Mucosa of rectum (tissue), 2 donors: ENCODE data around the gene MPDZ.

ENCODE experiments used
- H3K27ac ChIP-seq, 2 donors: one replicate each; pipeline ENCODE4 v1.7.0; 2013; ENCODE audit warnings: inconsistent platforms in 2 of 2, low read depth in 2 of 2, low read length in 2 of 2
- H3K27me3 ChIP-seq, 2 donors: one replicate each; pipeline ENCODE4 v1.7.0; 2013; ENCODE audit warnings: low read length in 2 of 2; ENCODE audit not compliant: control insufficient read depth in 2 of 2, insufficient read depth in 2 of 2
- H3K36me3 ChIP-seq, 2 donors: one replicate each; pipeline ENCODE4 v1.7.0; 2013; ENCODE audit warnings: low read length in 2 of 2; ENCODE audit not compliant: control insufficient read depth in 2 of 2, insufficient read depth in 2 of 2
- H3K4me1 ChIP-seq, 2 donors: one replicate each; pipeline ENCODE4 v1.7.0; 2013; ENCODE audit warnings: low read length in 2 of 2, mild to moderate bottlenecking in 1 of 2; ENCODE audit not compliant: control insufficient read depth in 2 of 2, insufficient read depth in 2 of 2
- H3K4me3 ChIP-seq, 2 donors: one replicate each; pipeline ENCODE4 v1.7.0; 2013; ENCODE audit warnings: low read length in 2 of 2
- H3K9ac ChIP-seq, 2 donors: one replicate each; pipeline ENCODE4 v1.7.0; 2013; ENCODE audit warnings: low read length in 2 of 2, low read depth in 1 of 2, mild to moderate bottlenecking in 1 of 2
- H3K9me3 ChIP-seq, 2 donors: one replicate each; pipeline ENCODE4 v1.7.0; 2013; ENCODE audit warnings: low read length in 2 of 2; ENCODE audit not compliant: control insufficient read depth in 2 of 2
- donor health status: healthy.
- donor health status: Normal muscosa, but diverticular disease.

Gene MPDZ

GRCh38 chr9:13266167-13266566, 13.3 kb downstream of the MPDZ start:
- H3K27me3 ChIP-seq = no peaks in the 10 kb centered on the region
- H3K4me3 ChIP-seq = no peak overlapping the region
- H3K36me3 ChIP-seq = no peaks in the 10 kb centered on the region
- H3K4me1 ChIP-seq = no peaks in the 10 kb centered on the region
- no peak overlapping the region for H3K9ac ChIP-seq
- H3K9me3 ChIP-seq = no peaks in the 10 kb centered on the region
- H3K27ac ChIP-seq = no peak overlapping the region

GRCh38 chr9:13264788-13265187, 14.7 kb downstream of the MPDZ start:
- no peak overlapping the region for H3K27ac ChIP-seq

GRCh38 chr9:13263511-13263910, 16.0 kb downstream of the MPDZ start:
- no peaks in the 10 kb centered on the region for H3K4me1 ChIP-seq

More at GRCh38 chr9:13264788-13265187, 14.7 kb downstream of the MPDZ start:
- no peak overlapping the region for H3K4me3 ChIP-seq
- H3K9ac ChIP-seq = no peak overlapping the region
- H3K36me3 ChIP-seq = no peaks in the 10 kb centered on the region
- H3K4me1 ChIP-seq = no peaks in the 10 kb centered on the region
- H3K27me3 ChIP-seq = no peaks in the 10 kb centered on the region
- no peaks in the 10 kb centered on the region for H3K9me3 ChIP-seq

GRCh38 chr9:13252852-13253251, 26.6 kb downstream of the MPDZ start:
- Histone ChIP-seq H3K27ac (no peak overlapping the region), H3K36me3 (no peaks in the 10 kb centered on the region), H3K4me3 (no peak overlapping the region), H3K4me1 (no peaks in the 10 kb centered on the region), H3K27me3 (no peaks in the 10 kb centered on the region), H3K9ac (no peak overlapping the region), H3K9me3 (no peaks in the 10 kb centered on the region)

More at GRCh38 chr9:13263511-13263910, 16.0 kb downstream of the MPDZ start:
- Histone ChIP-seq H3K27me3 (no peaks in the 10 kb centered on the region), H3K9ac (no peak overlapping the region), H3K9me3 (no peaks in the 10 kb centered on the region), H3K4me3 (no peak overlapping the region), H3K27ac (no peak overlapping the region), H3K36me3 (no peaks in the 10 kb centered on the region)

- Histone ChIP-seq H3K36me3 (no peaks in the 10 kb centered on the region), H3K4me1 (no peaks in the 10 kb centered on the region)
Measured at GRCh38 chr9:13244181-13244580, 35.3 kb downstream of the MPDZ start.

GRCh38 chr9:13241283-13241682, 38.2 kb downstream of the MPDZ start:
- no peaks in the 10 kb centered on the region for H3K27me3 ChIP-seq
- no peaks in the 10 kb centered on the region for H3K36me3 ChIP-seq
- H3K9ac ChIP-seq = no peak overlapping the region
- no peak overlapping the region for H3K27ac ChIP-seq
- no peaks in the 10 kb centered on the region for H3K9me3 ChIP-seq
- H3K4me1 ChIP-seq = no peaks in the 10 kb centered on the region
- no peak overlapping the region for H3K4me3 ChIP-seq

More at GRCh38 chr9:13244181-13244580, 35.3 kb downstream of the MPDZ start:
- no peaks in the 10 kb centered on the region for H3K27me3 ChIP-seq
- H3K9ac ChIP-seq = no peak overlapping the region
- H3K9me3 ChIP-seq = no peaks in the 10 kb centered on the region
- H3K27ac ChIP-seq = no peak overlapping the region
- no peak overlapping the region for H3K4me3 ChIP-seq

- H3K9me3 ChIP-seq = no peaks in the 10 kb centered on the region
- no peak overlapping the region for H3K9ac ChIP-seq
- no peak overlapping the region for H3K27ac ChIP-seq
- no peaks in the 10 kb centered on the region for H3K27me3 ChIP-seq
- H3K36me3 ChIP-seq = no peaks in the 10 kb centered on the region
- H3K4me1 ChIP-seq = no peaks in the 10 kb centered on the region
- H3K4me3 ChIP-seq = no peak overlapping the region
Measured at GRCh38 chr9:13239660-13240059, 39.8 kb downstream of the MPDZ start.

- Histone ChIP-seq H3K27ac (no peak overlapping the region), H3K9ac (no peak overlapping the region), H3K9me3 (no peaks in the 10 kb centered on the region), H3K4me1 (no peaks in the 10 kb centered on the region), H3K4me3 (no peak overlapping the region), H3K36me3 (no peaks in the 10 kb centered on the region), H3K27me3 (no peaks in the 10 kb centered on the region)
Measured at GRCh38 chr9:13239208-13239607, 40.3 kb downstream of the MPDZ start.

- Histone ChIP-seq H3K4me3 (no peak overlapping the region), H3K27ac (no peak overlapping the region), H3K36me3 (no peaks in the 10 kb centered on the region), H3K9me3 (no peaks in the 10 kb centered on the region), H3K9ac (no peak overlapping the region), H3K4me1 (no peaks in the 10 kb centered on the region), H3K27me3 (no peaks in the 10 kb centered on the region)
Measured at GRCh38 chr9:13234932-13235331, 44.6 kb downstream of the MPDZ start.

GRCh38 chr9:13228431-13228830, 51.1 kb downstream of the MPDZ start:
- no peaks in the 10 kb centered on the region for H3K27me3 ChIP-seq
- H3K4me1 ChIP-seq = no peaks in the 10 kb centered on the region
- H3K27ac ChIP-seq = no peak overlapping the region
- H3K9me3 ChIP-seq = no peaks in the 10 kb centered on the region
- no peak overlapping the region for H3K4me3 ChIP-seq
- no peak overlapping the region for H3K9ac ChIP-seq
- no peaks in the 10 kb centered on the region for H3K36me3 ChIP-seq

- Histone ChIP-seq H3K27me3 (no peaks in the 10 kb centered on the region), H3K36me3 (no peaks in the 10 kb centered on the region), H3K9ac (no peak overlapping the region)
Measured at GRCh38 chr9:13224366-13224765, 55.1 kb downstream of the MPDZ start.

More at GRCh38 chr9:13224366-13224765, 55.1 kb downstream of the MPDZ start:
- Histone ChIP-seq H3K4me1 (no peaks in the 10 kb centered on the region), H3K27ac (no peak overlapping the region), H3K9me3 (no peaks in the 10 kb centered on the region), H3K4me3 (no peak overlapping the region)
